ENCODE measurements around the gene GCNT2.
"Not testable (repeated sequence)": the region's sequence is repeated elsewhere in the genome, so short reads cannot be mapped to it uniquely, and the experiment has no call there.

GCNT2 gene

DNA sequence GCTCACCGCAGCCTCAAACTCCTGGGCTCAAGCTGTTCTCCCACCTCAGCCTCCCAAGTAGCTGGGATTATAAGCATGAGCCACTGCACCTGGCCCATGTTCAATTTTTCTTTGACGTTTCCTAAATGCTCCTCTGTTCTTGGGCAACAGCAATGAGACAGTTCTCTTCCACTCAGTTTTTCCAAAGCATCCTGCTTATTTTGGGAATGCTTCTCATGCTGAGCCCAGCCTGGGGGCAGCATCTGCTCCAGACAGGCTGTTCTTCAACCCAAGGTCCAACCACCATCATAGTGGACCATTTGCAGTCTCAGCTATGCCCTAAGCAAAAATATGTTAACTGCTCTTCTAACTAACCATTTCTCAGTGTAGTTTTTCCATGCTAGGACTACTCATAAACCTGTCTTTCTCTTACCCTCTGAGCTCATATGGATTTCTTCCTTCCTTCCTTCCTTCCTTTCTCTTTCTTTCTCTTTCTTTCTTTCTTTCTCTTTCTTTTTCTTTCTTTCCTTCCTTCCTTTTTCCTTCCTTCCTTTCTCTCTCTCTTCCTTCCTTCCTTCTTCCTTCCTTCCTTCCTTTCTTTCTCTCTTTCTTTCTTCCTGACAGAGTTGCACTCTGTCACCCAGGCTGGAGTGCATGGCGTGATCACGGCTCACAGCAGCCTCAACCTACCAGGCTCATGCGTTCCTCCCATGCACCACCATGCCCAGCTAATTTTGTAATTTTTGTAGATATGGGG is 48.4 kb downstream of the GCNT2 start:
- DNase-seq (ENCODE audit: extremely low read depth, low read depth): no peak
- TF ChIP-seq CTCF (IDR thresholded peaks at IDR 0.05; ENCODE audit: low read depth, low read length): no peak

DNA sequence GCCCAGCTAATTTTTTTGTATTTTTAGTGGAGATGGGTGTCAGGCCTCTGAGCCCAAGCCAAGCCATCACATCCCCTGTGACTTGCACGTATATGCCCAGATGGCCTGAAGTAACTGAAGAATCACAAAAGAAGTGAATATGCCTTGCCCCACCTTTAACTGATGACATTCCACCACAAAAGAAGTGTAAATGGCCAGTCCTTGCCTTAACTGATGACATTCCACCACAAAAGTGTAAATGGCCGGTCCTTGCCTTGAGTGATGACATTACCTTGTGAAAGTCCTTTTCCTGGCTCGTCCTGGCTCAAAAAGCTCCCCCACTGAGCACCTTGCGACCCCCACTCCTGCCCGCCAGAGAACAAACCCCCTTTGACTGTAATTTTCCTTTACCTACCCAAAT is 54.4 kb downstream of the GCNT2 start:
- DNase-seq (ENCODE audit: extremely low read depth, low read depth): not testable (repeated sequence)

GRCh38 chr6:10576226-10576625 is 55.1 kb downstream of the GCNT2 start:
- no peak for DNase-seq (ENCODE audit: extremely low read depth, low read depth)
- no peak for TF ChIP-seq CTCF (IDR thresholded peaks at IDR 0.05; ENCODE audit: low read depth, low read length)

DNA sequence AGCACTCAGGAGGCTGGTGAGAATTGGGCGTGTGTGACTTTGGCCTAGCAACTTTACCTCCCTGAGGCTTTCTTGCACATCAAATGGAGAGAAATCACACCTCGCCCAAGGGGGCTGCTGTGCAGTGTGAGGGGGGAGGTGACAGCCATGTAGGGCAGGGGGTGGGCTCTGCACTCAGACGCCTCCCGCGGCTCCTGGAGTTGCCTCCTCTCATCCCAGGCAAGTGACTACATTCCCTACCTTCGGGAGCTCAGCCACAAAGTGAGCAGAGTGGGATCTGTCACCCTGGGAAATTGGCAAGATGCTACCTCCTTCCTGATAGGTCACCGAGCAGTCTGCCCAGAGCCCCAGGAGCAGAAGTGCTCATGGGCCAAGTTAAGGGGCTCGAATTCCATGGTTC is 56.0 kb downstream of the GCNT2 start:
- no peak for TF ChIP-seq CTCF (IDR thresholded peaks at IDR 0.05; ENCODE audit: low read depth, low read length)
- no peak for DNase-seq (ENCODE audit: extremely low read depth, low read depth)

- DNase-seq (ENCODE audit: extremely low read depth, low read depth): no peak
- no peak for TF ChIP-seq CTCF (IDR thresholded peaks at IDR 0.05; ENCODE audit: low read depth, low read length)
These were observed 57.6 kb downstream of the GCNT2 start for GRCh38 chr6:10578723-10579122.

GRCh38 chr6:10579803-10580202 is 58.7 kb downstream of the GCNT2 start:
- DNase-seq (ENCODE audit: extremely low read depth, low read depth): no peak
- no peak for TF ChIP-seq CTCF (IDR thresholded peaks at IDR 0.05; ENCODE audit: low read depth, low read length)

DNA sequence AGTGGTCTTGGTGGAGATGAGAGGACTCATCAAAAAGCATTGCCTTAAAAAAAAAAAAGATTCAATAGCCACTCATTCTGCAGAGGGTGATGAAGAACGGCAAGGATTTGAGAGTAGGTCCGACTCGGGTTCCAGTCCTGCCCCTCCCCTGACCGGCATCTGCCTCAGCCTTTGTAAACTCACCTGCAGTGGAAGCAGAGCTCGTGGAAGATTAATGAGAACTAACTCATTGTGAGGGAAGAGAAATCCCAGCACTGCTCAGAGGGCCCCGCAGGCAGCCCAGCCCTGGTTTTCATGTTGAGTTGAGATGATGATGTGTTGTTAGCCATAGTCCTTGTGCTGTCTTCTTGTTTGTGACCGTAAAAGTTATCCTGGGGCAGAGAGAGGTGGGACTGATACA is 59.4 kb downstream of the GCNT2 start:
- no peak for DNase-seq (ENCODE audit: extremely low read depth, low read depth)
- no peak for TF ChIP-seq CTCF (IDR thresholded peaks at IDR 0.05; ENCODE audit: low read depth, low read length)

DNA sequence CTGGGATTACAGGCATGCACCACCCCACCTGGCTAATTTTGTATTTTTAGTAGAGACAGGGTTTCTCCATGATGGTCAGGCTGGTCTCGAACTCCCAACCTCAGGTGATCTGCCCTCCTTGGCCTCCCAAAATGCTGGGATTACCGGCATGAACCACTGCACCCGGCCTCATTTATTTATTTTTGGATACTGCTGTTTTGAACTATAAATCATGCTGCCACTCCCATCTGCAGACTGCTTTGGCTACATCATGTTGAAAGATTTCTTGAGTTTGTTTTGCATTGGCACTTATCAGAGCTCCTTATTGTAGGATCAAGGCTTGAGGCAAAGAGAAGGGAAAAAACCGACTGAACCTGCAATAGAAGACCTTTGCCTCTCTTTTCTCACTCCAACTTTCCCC is 60.3 kb downstream of the GCNT2 start:
- not testable (repeated sequence) for DNase-seq (ENCODE audit: extremely low read depth, low read depth)

All from AG09319 (cell line).